ENCODE results near the gene DCXR.

The DCXR gene

GRCh38 chr17:82011617-82012187 is 25.8 kb downstream of the DCXR start:
- DNase-seq (ENCODE audit: low spot score), result no peak

- no peak for DNase-seq (ENCODE audit: low spot score)
Observed at GRCh38 chr17:82010575-82011525, 26.6 kb downstream of the DCXR start.

GRCh38 chr17:82009413-82009812 is 28.1 kb downstream of the DCXR start:
- no peak for DNase-seq (ENCODE audit: low spot score)

- DNase-seq (ENCODE audit: low spot score), result no peak
Observed at GRCh38 chr17:82008941-82009405, 28.5 kb downstream of the DCXR start.

- DNase-seq (ENCODE audit: low spot score), result no peak
Observed at GRCh38 chr17:82008258-82008940, 29.1 kb downstream of the DCXR start.

GRCh38 chr17:82007495-82008257 is 29.8 kb downstream of the DCXR start:
- DNase-seq (ENCODE audit: low spot score), result no peak

GRCh38 chr17:82007228-82007494 is 30.3 kb downstream of the DCXR start:
- DNase-seq (ENCODE audit: low spot score), result no peak

- no peak for DNase-seq (ENCODE audit: low spot score)
Observed at GRCh38 chr17:82006468-82007227, 30.8 kb downstream of the DCXR start.

- no peak for DNase-seq (ENCODE audit: low spot score)
Observed at GRCh38 chr17:82005701-82006348, 31.7 kb downstream of the DCXR start.

- DNase-seq (ENCODE audit: low spot score), result no peak
Observed at GRCh38 chr17:82004517-82005455, 32.7 kb downstream of the DCXR start.

- DNase-seq (ENCODE audit: low spot score), result peak; percentile 93
Observed at GRCh38 chr17:82003411-82004381, 33.8 kb downstream of the DCXR start.

- DNase-seq (ENCODE audit: low spot score), result no peak
Observed at GRCh38 chr17:82001571-82002056, 35.9 kb downstream of the DCXR start.

GRCh38 chr17:82000803-82001570 is 36.5 kb downstream of the DCXR start:
- DNase-seq (ENCODE audit: low spot score), result no peak

- DNase-seq (ENCODE audit: low spot score), result no peak
Observed at GRCh38 chr17:81999976-82000802, 37.3 kb downstream of the DCXR start.

GRCh38 chr17:81999587-81999975 is 37.9 kb downstream of the DCXR start:
- DNase-seq (ENCODE audit: low spot score), result no peak

- no peak for DNase-seq (ENCODE audit: low spot score)
Observed at GRCh38 chr17:81998691-81999438, 38.6 kb downstream of the DCXR start.
